WTC11 (cell line): Measurements from ENCODE around the gene PPFIBP1. TPM values are rescaled to one million over a fixed set of nuclear protein-coding genes. Genes with fewer than 3 reads are reported as not detected.

Source experiments
- ATAC-seq: fragments of 200-7000 bp; cut with Tn5 transposase; 2 replicates; pipeline ENCODE4 v1.10.0; 2021; ENCODE audit warnings: mild to moderate bottlenecking, moderate library complexity
- CTCF ChIA-PET: fragments of 300-600 bp; sonication (Branson Sonifier 250); formaldehyde crosslinking; loops from one replicate; lab custom pipeline; 2021; ENCODE audit warnings: antibody characterized with exemption; lab: Charles Lee
- POLR2A ChIA-PET: fragments of 350-600 bp; sonication (Branson Sonifier 250); formaldehyde crosslinking; loops from one replicate; lab custom pipeline; 2021; ENCODE audit warnings: antibody characterized with exemption; lab: Charles Lee
- DNase-seq: peaks from one replicate; pipeline ENCODE4 v3.0.0; 2021; ENCODE audit warnings: low spot score
- H3K27ac Mint-ChIP-seq: 2 replicates; pipeline ENCODE4 v1.8.0; 2021; ENCODE audit warnings: mixed read lengths
- H3K27me3 Mint-ChIP-seq: 2 replicates; pipeline ENCODE4 v1.8.0; 2021; ENCODE audit warnings: low read depth, mild to moderate bottlenecking, moderate library complexity, mixed read lengths
- H3K36me3 Mint-ChIP-seq: 2 replicates; pipeline ENCODE4 v1.8.0; 2021; ENCODE audit warnings: mixed read lengths
- H3K4me1 Mint-ChIP-seq: 2 replicates; pipeline ENCODE4 v1.8.0; 2022; ENCODE audit warnings: mixed read lengths
- H3K4me3 Mint-ChIP-seq: 2 replicates; pipeline ENCODE4 v1.8.0; 2021; ENCODE audit warnings: mild to moderate bottlenecking, moderate library complexity, mixed read lengths
- H3K9me3 Mint-ChIP-seq: 2 replicates; pipeline ENCODE4 v1.8.0; 2021; ENCODE audit warnings: mixed read lengths
- ATF2 ChIP-seq: sonication (generic); formaldehyde crosslinking; IDR thresholded peaks from 2 replicates; pipeline ENCODE4 v1.8.1; 2022; ENCODE audit warnings: low read depth, missing genetic modification reagents, borderline replicate concordance
- CBFB ChIP-seq: sonication (generic); formaldehyde crosslinking; IDR thresholded peaks from 2 replicates; pipeline ENCODE4 v1.8.1; 2022; ENCODE audit warnings: mild to moderate bottlenecking, low read depth, missing genetic modification reagents
- CTCF ChIP-seq: fragments of 200-600 bp; IDR thresholded peaks from 2 replicates; pipeline ENCODE4 v1.8.0; 2022; ENCODE audit warnings: antibody characterized with exemption
- E2F4 ChIP-seq: sonication (generic); formaldehyde crosslinking; IDR thresholded peaks from 2 replicates; pipeline ENCODE4 v1.8.1; 2022; ENCODE audit warnings: low read depth, mild to moderate bottlenecking, moderate library complexity, missing genetic modification reagents, borderline replicate concordance
- EMX1 ChIP-seq: fragments of 250-450 bp; sonication (Bioruptor Pico); IDR thresholded peaks from 2 replicates; pipeline ENCODE4 v1.8.0; 2021; ENCODE audit warnings: mild to moderate bottlenecking
- ESRRA ChIP-seq: sonication (generic); formaldehyde crosslinking; IDR thresholded peaks from 2 replicates; pipeline ENCODE4 v1.8.1; 2022; ENCODE audit warnings: mild to moderate bottlenecking, missing genetic modification reagents, borderline replicate concordance
- FOXP1 ChIP-seq: sonication (generic); formaldehyde crosslinking; IDR thresholded peaks from 2 replicates; pipeline ENCODE4 v1.8.0; 2022; ENCODE audit warnings: missing genetic modification reagents, mild to moderate bottlenecking, moderate library complexity, borderline replicate concordance
- GABPB1 ChIP-seq: sonication (generic); formaldehyde crosslinking; IDR thresholded peaks from 2 replicates; pipeline ENCODE4 v1.8.1; 2023; ENCODE audit warnings: mild to moderate bottlenecking, missing genetic modification reagents
- GTF2I ChIP-seq: fragments of 250-450 bp; sonication (Bioruptor Pico); conservative IDR thresholded peaks from 2 replicates; pipeline ENCODE4 v1.4.0; 2021; ENCODE audit warnings: mild to moderate bottlenecking
- HMGA2 ChIP-seq: fragments of 250-450 bp; sonication (Bioruptor Pico); IDR thresholded peaks from 2 replicates; pipeline ENCODE4 v1.4.0; 2021; ENCODE audit warnings: mild to moderate bottlenecking, moderate library complexity
- JUN ChIP-seq: sonication (generic); formaldehyde crosslinking; IDR thresholded peaks from 2 replicates; pipeline ENCODE4 v1.8.0; 2023; ENCODE audit warnings: mild to moderate bottlenecking, missing genetic modification reagents
- MLX ChIP-seq: sonication (generic); formaldehyde crosslinking; IDR thresholded peaks from 2 replicates; pipeline ENCODE4 v1.8.1; 2023; ENCODE audit warnings: mild to moderate bottlenecking, missing genetic modification reagents, moderate library complexity
- NFYB ChIP-seq: sonication (generic); formaldehyde crosslinking; conservative IDR thresholded peaks from 2 replicates; pipeline ENCODE4 v1.8.0; 2022; ENCODE audit warnings: low read depth, missing genetic modification reagents
- NR1H2 ChIP-seq: sonication (generic); formaldehyde crosslinking; IDR thresholded peaks from 2 replicates; pipeline ENCODE4 v1.9.0; 2021; ENCODE audit warnings: mild to moderate bottlenecking, moderate library complexity, missing genetic modification reagents
- SMAD4 ChIP-seq: sonication (generic); formaldehyde crosslinking; IDR thresholded peaks from 2 replicates; pipeline ENCODE4 v1.8.0; 2022; ENCODE audit warnings: mild to moderate bottlenecking, missing genetic modification reagents
- SP1 ChIP-seq: sonication (generic); formaldehyde crosslinking; conservative IDR thresholded peaks from 2 replicates; pipeline ENCODE4 v1.8.1; 2022; ENCODE audit warnings: missing genetic modification reagents
- STAT6 ChIP-seq: sonication (generic); formaldehyde crosslinking; conservative IDR thresholded peaks from 2 replicates; pipeline ENCODE4 v1.8.1; 2023; ENCODE audit warnings: mild to moderate bottlenecking, low read depth, missing genetic modification reagents, moderate library complexity
- TP53 ChIP-seq: sonication (generic); formaldehyde crosslinking; IDR thresholded peaks from 2 replicates; pipeline ENCODE4 v1.8.1; 2023; ENCODE audit warnings: mild to moderate bottlenecking, missing genetic modification reagents
- ZMAT4 ChIP-seq: fragments of 250-450 bp; sonication (Bioruptor Pico); IDR thresholded peaks from 2 replicates; pipeline ENCODE4 v1.9.0; 2021; ENCODE audit warnings: mild to moderate bottlenecking
- ZNF138 ChIP-seq: sonication (generic); formaldehyde crosslinking; conservative IDR thresholded peaks from 2 replicates; pipeline ENCODE4 v1.8.1; 2022; ENCODE audit warnings: mild to moderate bottlenecking, moderate library complexity, missing genetic modification reagents
- ZNF512 ChIP-seq: sonication (generic); formaldehyde crosslinking; IDR thresholded peaks from 2 replicates; pipeline ENCODE4 v1.8.1; 2022; ENCODE audit warnings: missing genetic modification reagents, borderline replicate concordance
- ZSCAN18 ChIP-seq: fragments of 250-450 bp; sonication (Bioruptor Pico); IDR thresholded peaks from 2 replicates; pipeline ENCODE4 v2.1.2; 2022; ENCODE audit warnings: mild to moderate bottlenecking, moderate library complexity
- total RNA-seq: library from RNA; stranded (reverse); gene quantifications from 3 replicates; pipeline ENCODE4 v1.2.3, GENCODE V29; 2021

Gene PPFIBP1
- total RNA-seq, 1 experiment from 2014 or later: 27.7 TPM

- TF ChIP-seq NR1H2 (no peak), GTF2I (CRISPR knock-in tag) (no peak), CBFB (CRISPR knock-in tag) (no peak), ZNF512 (CRISPR knock-in tag) (no peak), FOXP1 (CRISPR knock-in tag) (no peak), ESRRA (CRISPR knock-in tag) (no peak), SP1 (CRISPR knock-in tag) (no peak), ATF2 (CRISPR knock-in tag) (no peak), ZSCAN18 (CRISPR knock-in tag) (no peak), MLX (CRISPR knock-in tag) (no peak), EMX1 (CRISPR knock-in tag) (no peak), JUN (CRISPR knock-in tag) (no peak), GABPB1 (CRISPR knock-in tag) (no peak), NFYB (no peak), ZMAT4 (CRISPR knock-in tag) (no peak), HMGA2 (CRISPR knock-in tag) (no peak), TP53 (CRISPR knock-in tag) (no peak), SMAD4 (CRISPR knock-in tag) (no peak), E2F4 (CRISPR knock-in tag) (no peak)
- ChIA-PET POLR2A (no interaction called here), CTCF (no interaction called here)
- DNase-seq: no peak
- no peak for ATAC-seq
- Mint-ChIP-seq H3K4me1 (peaks cover under 1% of the 10 kb centered on the region; the same call in 1 of the 2 replicates), H3K4me3 (no peak overlapping the region), H3K9me3 (no peaks in the 10 kb centered on the region), H3K27ac (no peak overlapping the region), H3K27me3 (no peaks in the 10 kb centered on the region), H3K36me3 (no peaks in the 10 kb centered on the region)
Measured at GRCh38 chr12:27646149-27646548, 122.1 kb downstream of the PPFIBP1 start.

GRCh38 chr12:27650011-27650410 lies 126.0 kb downstream of the PPFIBP1 start:
- no peaks in the 10 kb centered on the region for H3K4me1 Mint-ChIP-seq

More at GRCh38 chr12:27650011-27650410, 126.0 kb downstream of the PPFIBP1 start:
- POLR2A ChIA-PET: no interaction called here
- Mint-ChIP-seq H3K36me3 (no peaks in the 10 kb centered on the region), H3K4me3 (no peak overlapping the region), H3K27me3 (no peaks in the 10 kb centered on the region), H3K27ac (no peak overlapping the region), H3K9me3 (no peaks in the 10 kb centered on the region)
- ATAC-seq (no peak), DNase-seq (no peak)
- TF ChIP-seq ZNF138 (CRISPR knock-in tag) (no peak), CTCF (no peak), ZSCAN18 (CRISPR knock-in tag) (no peak), MLX (CRISPR knock-in tag) (no peak), STAT6 (CRISPR knock-in tag) (no peak)
- CTCF ChIA-PET: no interaction called here
